HCT116 (cell line): Measurements from ENCODE around the gene INO80C. TPM values are rescaled to one million over a fixed set of nuclear protein-coding genes. Genes with fewer than 3 reads are reported as not detected.

ENCODE experiments used
- ATAC-seq: fragments of 200-7000 bp; cut with Tn5 transposase; 2 replicates; pipeline ENCODE4 v1.9.1; 2020; ENCODE audit warnings: mild to moderate bottlenecking, moderate library complexity
- BruUV-seq: library from RNA; stranded (reverse); fragments of 400-500 nt; replicated peaks from 2 replicates; lab custom pipeline; 2021; lab: Mats Ljungman, UMichigan
- CTCF ChIA-PET: fragments of 300-600 bp; sonication (Branson Sonifier 250); formaldehyde crosslinking; loops from one replicate; lab custom pipeline; 2021; ENCODE audit warnings: antibody characterized with exemption; lab: Charles Lee
- POLR2A ChIA-PET: fragments of 300-600, 350-600 bp; sonication (Branson Sonifier 250); formaldehyde crosslinking; loops from one replicate; lab custom pipeline; 2021; ENCODE audit warnings: antibody characterized with exemption; lab: Charles Lee
- RAD21 ChIA-PET, 2 experiments: fragments of 300-600 bp; sonication (Branson Sonifier 250); formaldehyde crosslinking; loops; one replicate each; lab custom pipeline; 2023; ENCODE audit warnings: low total read pairs in 2 of 2; ENCODE audit not compliant: uncharacterized antibody in 2 of 2, unreplicated experiment in 2 of 2, low non-redundant PET in 1 of 2; lab: Charles Lee
- DNase-seq: peaks from one replicate; pipeline ENCODE4 v3.0.0-alpha.2; 2010; ENCODE audit warnings: low read depth, low spot score
- H2AFZ ChIP-seq: fragments of 200-600 bp; shearing (Covaris generic), sonication (generic); 2 replicates; pipeline ENCODE4 v1.6.1; 2017; ENCODE audit warnings: low read depth, mixed run types, mixed read lengths, antibody characterized with exemption, low read length; ENCODE audit not compliant: poor library complexity, severe bottlenecking
- H3K27ac ChIP-seq: 2 replicates; pipeline ENCODE4 v1.5.1; 2012; ENCODE audit warnings: low read depth, low read length
- H3K27me3 ChIP-seq: fragments of 200-600 bp; sonication (generic); 2 replicates; pipeline ENCODE4 v1.6.1; 2016; ENCODE audit warnings: mixed run types, low read length, mixed read lengths; ENCODE audit not compliant: insufficient read depth
- H3K36me3 ChIP-seq, 2 experiments: fragments of 200-500 bp in 1 of 2; fragments of 200-600 bp in 1 of 2; sonication (Bioruptor generic) in 1 of 2; sonication (generic) in 1 of 2; 2 replicates each; pipeline versions ENCODE4 v1.5.1 to v1.6.1; 2014 to 2016; ENCODE audit warnings: low read length in 2 of 2, inconsistent platforms in 1 of 2, mixed read lengths in 1 of 2, mixed run types in 1 of 2; ENCODE audit not compliant: insufficient read depth in 2 of 2, control insufficient read depth in 1 of 2
- H3K4me1 ChIP-seq, 2 experiments: fragments of 200-600 bp in 1 of 2; sonication (generic) in 1 of 2; 2 replicates each; pipeline versions ENCODE4 v1.5.1 to v1.6.1; 2012 to 2017; ENCODE audit warnings: low read length in 2 of 2, inconsistent platforms in 1 of 2, mild to moderate bottlenecking in 1 of 2, mixed read lengths in 1 of 2, mixed run types in 1 of 2, moderate library complexity in 1 of 2; ENCODE audit not compliant: insufficient read depth in 2 of 2, control insufficient read depth in 1 of 2
- H3K4me2 ChIP-seq: fragments of 200-600 bp; sonication (generic); 2 replicates; pipeline ENCODE4 v1.6.1; 2017; ENCODE audit warnings: mixed run types, low read length, mixed read lengths
- H3K4me3 ChIP-seq, 2 experiments: fragments of 200-600 bp in 1 of 2; sonication (generic) in 1 of 2; replicated peaks in 1 of 2; 2 replicates each; pipeline ENCODE4 v1.5.1; 2011 to 2016; ENCODE audit warnings: low read length in 2 of 2, control low read depth in 1 of 2, low read depth in 1 of 2, mild to moderate bottlenecking in 1 of 2, mixed read lengths in 1 of 2, mixed run types in 1 of 2
- H3K79me2 ChIP-seq: fragments of 200-600 bp; sonication (generic); 2 replicates; pipeline ENCODE4 v1.6.1; 2017; ENCODE audit warnings: mild to moderate bottlenecking, mixed run types, low read length, moderate library complexity, mixed read lengths; ENCODE audit not compliant: insufficient read depth
- H3K9ac ChIP-seq: fragments of 200-600 bp; sonication (generic); 2 replicates; pipeline ENCODE4 v1.6.1; 2016; ENCODE audit warnings: low read length, mixed read lengths
- H3K9me2 ChIP-seq: fragments of 200-600 bp; sonication (generic), shearing (Covaris generic); 2 replicates; pipeline ENCODE4 v1.6.1; 2017; ENCODE audit warnings: mixed run types, mild to moderate bottlenecking, moderate library complexity; ENCODE audit not compliant: insufficient read depth
- H3K9me3 ChIP-seq, 2 experiments: fragments of 200-500 bp in 1 of 2; fragments of 200-600 bp in 1 of 2; sonication (Bioruptor generic) in 1 of 2; sonication (generic) in 1 of 2; 2 replicates each; pipeline ENCODE4 v1.6.1; 2014 to 2017; ENCODE audit warnings: low read length in 2 of 2, mixed read lengths in 2 of 2, inconsistent platforms in 1 of 2, low read depth in 1 of 2, mild to moderate bottlenecking in 1 of 2, mixed run types in 1 of 2, moderate library complexity in 1 of 2; ENCODE audit not compliant: control insufficient read depth in 1 of 2, insufficient read depth in 1 of 2
- H4K20me1 ChIP-seq: fragments of 200-600 bp; sonication (generic), shearing (Covaris generic); 2 replicates; pipeline ENCODE4 v1.6.1; 2017; ENCODE audit warnings: mixed run types, mild to moderate bottlenecking, moderate library complexity; ENCODE audit not compliant: insufficient read depth
- CBX3 ChIP-seq: IDR thresholded peaks from 2 replicates; pipeline ENCODE4 v1.6.1; 2012; ENCODE audit warnings: low read depth
- ELF1 ChIP-seq: IDR thresholded peaks from 2 replicates; pipeline ENCODE4 v1.6.1; 2012; ENCODE audit warnings: low read depth, borderline replicate concordance
- EZH2 ChIP-seq: fragments of 200-600 bp; sonication (generic); IDR thresholded peaks from 2 replicates; pipeline ENCODE4 v1.6.1; 2017; ENCODE audit warnings: antibody characterized with exemption, mixed run types
- EZH2phosphoT487 ChIP-seq: fragments of 200-600 bp; IDR thresholded peaks from 2 replicates; pipeline ENCODE4 v1.6.1; 2018; ENCODE audit warnings: antibody characterized with exemption, borderline replicate concordance
- FOSL1 ChIP-seq: IDR thresholded peaks from 2 replicates; pipeline ENCODE4 v1.6.1; 2012; ENCODE audit warnings: low read depth
- POLR2A ChIP-seq: IDR thresholded peaks from 2 replicates; pipeline ENCODE4 v1.7.0; 2011; ENCODE audit warnings: borderline replicate concordance; ENCODE audit not compliant: insufficient read depth, insufficient read length; ENCODE audit errors: extremely low read depth
- POLR2AphosphoS5 ChIP-seq: IDR thresholded peaks from 2 replicates; pipeline ENCODE4 v1.6.1; 2011; ENCODE audit warnings: mild to moderate bottlenecking, low read depth, low read length, moderate library complexity
- RAD21 ChIP-seq: IDR thresholded peaks from 2 replicates; pipeline ENCODE4 v1.6.1; 2012; ENCODE audit warnings: low read depth, mild to moderate bottlenecking
- SIN3A ChIP-seq: IDR thresholded peaks from 2 replicates; pipeline ENCODE4 v1.6.1; 2012; ENCODE audit warnings: low read depth
- TCF7L2 ChIP-seq: IDR thresholded peaks from 2 replicates; pipeline ENCODE4 v1.7.0; 2011; ENCODE audit warnings: borderline replicate concordance, inconsistent platforms; ENCODE audit not compliant: insufficient read depth, insufficient read length; ENCODE audit errors: extremely low read depth
- YY1 ChIP-seq: IDR thresholded peaks from 2 replicates; pipeline ENCODE4 v1.6.1; 2011; ENCODE audit warnings: low read length, low read depth, moderate library complexity, mild to moderate bottlenecking; ENCODE audit not compliant: insufficient replicate concordance; ENCODE audit errors: extremely low read depth
- ZNF274 ChIP-seq: fragments of 200-500 bp; sonication (Bioruptor generic); IDR thresholded peaks from 2 replicates; pipeline ENCODE4 v1.6.1; 2014; ENCODE audit warnings: mild to moderate bottlenecking, low read depth, low read length, inconsistent platforms
- intact Hi-C: fragments of 100-400 bp; cut with micrococcal nuclease; formaldehyde crosslinking; loops from 2 replicates; pipeline ENCODE4 v1.10.0; 2022
- total RNA-seq: library from RNA; stranded (reverse); gene quantifications from one replicate; pipeline ENCODE4 v1.2.1, GENCODE V29; 2021; ENCODE audit not compliant: unreplicated experiment
- TF ChIP-seq, protein P1 (sequence below), 3 experiments: fragments of 200-600 bp in 1 of 3; sonication (generic) in 1 of 3; IDR thresholded peaks in 2 of 3; conservative IDR thresholded peaks in 1 of 3; 2 replicates each; pipeline ENCODE4 v1.5.1; 2012 to 2017; ENCODE audit warnings: low read depth in 2 of 3, low read length in 2 of 3, antibody characterized with exemption in 1 of 3, borderline replicate concordance in 1 of 3, control low read depth in 1 of 3, mild to moderate bottlenecking in 1 of 3, mixed read lengths in 1 of 3, mixed run types in 1 of 3, moderate library complexity in 1 of 3; ENCODE audit not compliant: insufficient read depth in 1 of 3
- TF ChIP-seq, protein P2 (sequence below): IDR thresholded peaks from 2 replicates; pipeline ENCODE4 v1.6.1; 2012
- TF ChIP-seq, protein P3 (sequence below): IDR thresholded peaks from 2 replicates; pipeline ENCODE4 v1.6.1; 2012; ENCODE audit warnings: low read depth
- TF ChIP-seq, protein P4 (sequence below): IDR thresholded peaks from 2 replicates; pipeline ENCODE4 v1.6.1; 2012
- TF ChIP-seq, protein P5 (sequence below): IDR thresholded peaks from 2 replicates; pipeline ENCODE4 v1.6.1; 2011; ENCODE audit warnings: mild to moderate bottlenecking, low read length, moderate library complexity; ENCODE audit not compliant: insufficient replicate concordance; ENCODE audit errors: extremely low read depth

Gene INO80C
- total RNA-seq, 1 experiment from 2014 or later: 30.7 TPM

DNA sequence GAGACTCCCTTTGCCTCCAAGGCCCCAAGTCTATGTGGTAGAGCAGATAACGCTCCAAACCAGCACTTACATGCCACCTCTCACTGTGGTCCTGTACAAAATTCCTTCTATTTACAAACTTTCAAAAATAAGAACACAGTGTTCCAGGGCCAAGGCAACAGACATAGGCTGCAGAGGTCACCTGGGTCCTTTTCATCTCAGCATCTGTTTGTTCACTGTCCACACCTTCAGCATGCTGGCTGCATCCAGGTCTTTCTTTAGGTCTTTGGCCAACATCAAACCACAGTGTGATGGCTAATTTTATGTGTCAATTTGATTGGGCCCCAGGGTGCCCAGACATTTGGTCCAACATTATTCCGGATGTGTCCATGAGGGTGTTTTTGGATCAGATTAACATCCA, 20.0 kb upstream of the INO80C start:
- CTCF ChIA-PET: no interaction called here
- intact Hi-C loops: no loop called here

More for the DNA sequence above, 20.0 kb upstream of the INO80C start:
- BruUV-seq: no TSS peak
- Histone ChIP-seq H3K9ac (no peak overlapping the region), H3K79me2 (no peaks in the 10 kb centered on the region), H3K36me3 (no peaks in the 10 kb centered on the region), H3K4me2 (no peak overlapping the region), H3K9me3 (no peaks in the 10 kb centered on the region), H3K27me3 (no peaks in the 10 kb centered on the region), H4K20me1 (no peaks in the 10 kb centered on the region), H3K9me2 (no peaks in the 10 kb centered on the region), H2AFZ (no peak overlapping the region), H3K4me3 (no peak overlapping the region), H3K4me1 (peaks cover 15 to 34% of the 10 kb centered on the region in 2 experiments; a peak in 3 of 4 replicates), H3K27ac (no peak overlapping the region)
- no peak for DNase-seq
- POLR2A ChIA-PET: no interaction called here
- RAD21 ChIA-PET: no interaction called here
- ATAC-seq: no peak
- TF ChIP-seq POLR2AphosphoS5 (no peak), RAD21 (no peak), TCF7L2 (no peak), YY1 (no peak), ELF1 (no peak), EZH2 (no peak), POLR2A (no peak), SIN3A (no peak), FOSL1 (no peak), CBX3 (no peak), ZNF274 (no peak), EZH2phosphoT487 (no peak)
- TF ChIP-seq, protein P1, sequence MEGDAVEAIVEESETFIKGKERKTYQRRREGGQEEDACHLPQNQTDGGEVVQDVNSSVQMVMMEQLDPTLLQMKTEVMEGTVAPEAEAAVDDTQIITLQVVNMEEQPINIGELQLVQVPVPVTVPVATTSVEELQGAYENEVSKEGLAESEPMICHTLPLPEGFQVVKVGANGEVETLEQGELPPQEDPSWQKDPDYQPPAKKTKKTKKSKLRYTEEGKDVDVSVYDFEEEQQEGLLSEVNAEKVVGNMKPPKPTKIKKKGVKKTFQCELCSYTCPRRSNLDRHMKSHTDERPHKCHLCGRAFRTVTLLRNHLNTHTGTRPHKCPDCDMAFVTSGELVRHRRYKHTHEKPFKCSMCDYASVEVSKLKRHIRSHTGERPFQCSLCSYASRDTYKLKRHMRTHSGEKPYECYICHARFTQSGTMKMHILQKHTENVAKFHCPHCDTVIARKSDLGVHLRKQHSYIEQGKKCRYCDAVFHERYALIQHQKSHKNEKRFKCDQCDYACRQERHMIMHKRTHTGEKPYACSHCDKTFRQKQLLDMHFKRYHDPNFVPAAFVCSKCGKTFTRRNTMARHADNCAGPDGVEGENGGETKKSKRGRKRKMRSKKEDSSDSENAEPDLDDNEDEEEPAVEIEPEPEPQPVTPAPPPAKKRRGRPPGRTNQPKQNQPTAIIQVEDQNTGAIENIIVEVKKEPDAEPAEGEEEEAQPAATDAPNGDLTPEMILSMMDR (IDR thresholded peaks at IDR 0.05 in 2 of 3, conservative IDR thresholded peaks at IDR 0.05 in 1 of 3; ENCODE audit: borderline replicate concordance in 1 of 3, insufficient read depth in 1 of 3, low read depth in 2 of 3, low read length in 2 of 3): no peak
- TF ChIP-seq, protein P2, sequence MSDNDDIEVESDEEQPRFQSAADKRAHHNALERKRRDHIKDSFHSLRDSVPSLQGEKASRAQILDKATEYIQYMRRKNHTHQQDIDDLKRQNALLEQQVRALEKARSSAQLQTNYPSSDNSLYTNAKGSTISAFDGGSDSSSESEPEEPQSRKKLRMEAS: no peak
- TF ChIP-seq, protein P3, sequence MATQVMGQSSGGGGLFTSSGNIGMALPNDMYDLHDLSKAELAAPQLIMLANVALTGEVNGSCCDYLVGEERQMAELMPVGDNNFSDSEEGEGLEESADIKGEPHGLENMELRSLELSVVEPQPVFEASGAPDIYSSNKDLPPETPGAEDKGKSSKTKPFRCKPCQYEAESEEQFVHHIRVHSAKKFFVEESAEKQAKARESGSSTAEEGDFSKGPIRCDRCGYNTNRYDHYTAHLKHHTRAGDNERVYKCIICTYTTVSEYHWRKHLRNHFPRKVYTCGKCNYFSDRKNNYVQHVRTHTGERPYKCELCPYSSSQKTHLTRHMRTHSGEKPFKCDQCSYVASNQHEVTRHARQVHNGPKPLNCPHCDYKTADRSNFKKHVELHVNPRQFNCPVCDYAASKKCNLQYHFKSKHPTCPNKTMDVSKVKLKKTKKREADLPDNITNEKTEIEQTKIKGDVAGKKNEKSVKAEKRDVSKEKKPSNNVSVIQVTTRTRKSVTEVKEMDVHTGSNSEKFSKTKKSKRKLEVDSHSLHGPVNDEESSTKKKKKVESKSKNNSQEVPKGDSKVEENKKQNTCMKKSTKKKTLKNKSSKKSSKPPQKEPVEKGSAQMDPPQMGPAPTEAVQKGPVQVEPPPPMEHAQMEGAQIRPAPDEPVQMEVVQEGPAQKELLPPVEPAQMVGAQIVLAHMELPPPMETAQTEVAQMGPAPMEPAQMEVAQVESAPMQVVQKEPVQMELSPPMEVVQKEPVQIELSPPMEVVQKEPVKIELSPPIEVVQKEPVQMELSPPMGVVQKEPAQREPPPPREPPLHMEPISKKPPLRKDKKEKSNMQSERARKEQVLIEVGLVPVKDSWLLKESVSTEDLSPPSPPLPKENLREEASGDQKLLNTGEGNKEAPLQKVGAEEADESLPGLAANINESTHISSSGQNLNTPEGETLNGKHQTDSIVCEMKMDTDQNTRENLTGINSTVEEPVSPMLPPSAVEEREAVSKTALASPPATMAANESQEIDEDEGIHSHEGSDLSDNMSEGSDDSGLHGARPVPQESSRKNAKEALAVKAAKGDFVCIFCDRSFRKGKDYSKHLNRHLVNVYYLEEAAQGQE: no peak
- TF ChIP-seq, protein P4, sequence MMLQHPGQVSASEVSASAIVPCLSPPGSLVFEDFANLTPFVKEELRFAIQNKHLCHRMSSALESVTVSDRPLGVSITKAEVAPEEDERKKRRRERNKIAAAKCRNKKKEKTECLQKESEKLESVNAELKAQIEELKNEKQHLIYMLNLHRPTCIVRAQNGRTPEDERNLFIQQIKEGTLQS: no peak
- TF ChIP-seq, protein P5, sequence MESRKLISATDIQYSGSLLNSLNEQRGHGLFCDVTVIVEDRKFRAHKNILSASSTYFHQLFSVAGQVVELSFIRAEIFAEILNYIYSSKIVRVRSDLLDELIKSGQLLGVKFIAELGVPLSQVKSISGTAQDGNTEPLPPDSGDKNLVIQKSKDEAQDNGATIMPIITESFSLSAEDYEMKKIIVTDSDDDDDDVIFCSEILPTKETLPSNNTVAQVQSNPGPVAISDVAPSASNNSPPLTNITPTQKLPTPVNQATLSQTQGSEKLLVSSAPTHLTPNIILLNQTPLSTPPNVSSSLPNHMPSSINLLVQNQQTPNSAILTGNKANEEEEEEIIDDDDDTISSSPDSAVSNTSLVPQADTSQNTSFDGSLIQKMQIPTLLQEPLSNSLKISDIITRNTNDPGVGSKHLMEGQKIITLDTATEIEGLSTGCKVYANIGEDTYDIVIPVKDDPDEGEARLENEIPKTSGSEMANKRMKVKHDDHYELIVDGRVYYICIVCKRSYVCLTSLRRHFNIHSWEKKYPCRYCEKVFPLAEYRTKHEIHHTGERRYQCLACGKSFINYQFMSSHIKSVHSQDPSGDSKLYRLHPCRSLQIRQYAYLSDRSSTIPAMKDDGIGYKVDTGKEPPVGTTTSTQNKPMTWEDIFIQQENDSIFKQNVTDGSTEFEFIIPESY: no peak
